Measurements from ENCODE around the gene PRKCE.

GRCh38 chr2:45768208-45768607, 116.7 kb downstream of the PRKCE start:
- TF ChIP-seq POLR2AphosphoS5 (IDR thresholded peaks at IDR 0.05; ENCODE audit: low read depth, low read length) = no peak
- TF ChIP-seq POLR2A (IDR thresholded peaks at IDR 0.05; ENCODE audit: low read depth, low read length) = no peak
